ENCODE measurements around the gene GGT5.
"Not testable (repeated sequence)": the region's sequence is repeated elsewhere in the genome, so short reads cannot be mapped to it uniquely, and the experiment has no call there.

Gene GGT5, protein sequence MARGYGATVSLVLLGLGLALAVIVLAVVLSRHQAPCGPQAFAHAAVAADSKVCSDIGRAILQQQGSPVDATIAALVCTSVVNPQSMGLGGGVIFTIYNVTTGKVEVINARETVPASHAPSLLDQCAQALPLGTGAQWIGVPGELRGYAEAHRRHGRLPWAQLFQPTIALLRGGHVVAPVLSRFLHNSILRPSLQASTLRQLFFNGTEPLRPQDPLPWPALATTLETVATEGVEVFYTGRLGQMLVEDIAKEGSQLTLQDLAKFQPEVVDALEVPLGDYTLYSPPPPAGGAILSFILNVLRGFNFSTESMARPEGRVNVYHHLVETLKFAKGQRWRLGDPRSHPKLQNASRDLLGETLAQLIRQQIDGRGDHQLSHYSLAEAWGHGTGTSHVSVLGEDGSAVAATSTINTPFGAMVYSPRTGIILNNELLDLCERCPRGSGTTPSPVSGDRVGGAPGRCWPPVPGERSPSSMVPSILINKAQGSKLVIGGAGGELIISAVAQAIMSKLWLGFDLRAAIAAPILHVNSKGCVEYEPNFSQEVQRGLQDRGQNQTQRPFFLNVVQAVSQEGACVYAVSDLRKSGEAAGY

DNA sequence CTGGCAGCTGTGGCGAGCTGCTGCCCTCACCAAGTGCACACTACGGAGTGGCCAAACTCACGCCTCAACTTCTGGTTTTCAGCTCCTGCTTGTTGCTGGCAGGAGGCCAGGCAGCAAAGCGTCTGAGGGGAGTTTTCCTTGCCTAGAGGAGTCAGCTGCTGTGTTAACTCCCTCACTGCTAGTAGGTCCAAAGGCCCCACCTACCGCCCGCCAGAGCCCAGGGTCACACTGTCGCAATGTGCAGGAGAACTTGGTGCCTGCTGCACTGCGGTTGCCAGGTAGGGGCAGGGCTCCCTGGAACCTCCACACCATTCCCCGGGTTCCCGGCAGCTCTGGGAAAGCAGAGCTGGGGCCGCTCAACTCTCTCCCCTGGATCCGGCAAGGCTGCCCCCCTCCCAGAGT lies at the start of gene GGT5:
GGT5 (minus strand) TSS at position 53 of the 402 bp plus-strand sequence. CDS start 357 bp downstream, outside the sequence.
- DNase-seq (ENCODE audit: low spot score): not testable (repeated sequence)

DNA sequence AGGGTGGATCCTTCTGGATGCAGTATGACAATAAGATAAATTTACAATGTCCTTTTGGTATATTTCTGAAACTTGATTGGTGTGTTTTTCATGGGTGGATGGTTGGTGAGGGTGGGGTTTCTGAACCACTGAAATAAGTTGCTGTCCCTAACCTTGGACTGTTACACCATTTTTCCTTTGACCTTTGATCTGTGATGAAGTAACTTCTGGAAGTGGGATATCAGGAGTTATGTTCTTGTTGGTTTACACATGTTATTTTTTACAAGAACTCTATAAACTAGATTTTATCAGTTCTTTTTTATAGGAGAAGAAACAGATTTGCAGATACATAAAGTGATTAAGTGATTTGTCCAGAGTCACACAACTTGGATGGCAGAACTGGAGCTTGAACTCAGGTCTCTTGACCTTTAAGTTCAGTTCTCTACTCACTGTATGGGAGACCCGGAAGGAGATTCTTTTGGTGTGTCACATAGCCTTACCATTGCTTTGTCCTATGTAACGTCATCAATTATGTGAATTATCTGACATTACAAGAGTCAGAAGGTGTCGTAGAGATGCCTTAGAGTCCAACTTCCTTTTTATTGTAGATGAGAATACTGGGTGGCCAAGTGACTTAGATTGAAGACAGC lies 47.4 kb upstream of the GGT5 start:
- not testable (repeated sequence) for DNase-seq (ENCODE audit: low spot score)

DNA sequence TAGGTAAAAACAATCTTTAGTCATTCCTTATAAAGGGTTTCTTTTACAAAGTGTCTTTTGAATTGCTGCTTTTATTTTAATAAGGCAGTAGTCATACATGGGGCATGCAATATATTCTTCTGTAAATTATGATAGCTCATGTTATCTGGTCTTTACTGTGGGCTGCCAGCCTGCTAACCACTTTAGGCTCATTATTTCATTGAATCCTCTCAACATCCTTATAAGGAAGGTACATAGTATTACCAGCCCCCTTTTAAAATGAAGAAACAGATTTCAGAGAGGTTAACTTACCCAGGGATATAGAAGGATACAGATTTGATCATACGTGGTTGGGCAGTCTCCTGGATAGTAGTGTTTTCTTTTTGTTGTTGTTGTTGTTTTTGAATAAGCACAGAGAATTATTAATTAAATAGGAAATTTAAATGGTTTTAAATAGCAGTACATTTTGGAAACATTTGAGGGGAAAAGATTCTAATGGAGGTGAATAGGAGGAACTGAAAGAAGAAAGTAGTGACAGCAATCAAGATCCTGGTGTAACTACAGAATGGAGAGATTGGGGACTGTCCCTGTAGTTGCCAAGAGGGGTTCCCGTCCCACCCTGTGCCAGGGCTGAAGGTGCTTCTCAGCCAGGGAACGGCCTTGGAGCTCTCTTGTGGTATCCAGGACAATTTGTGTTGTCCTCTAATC lies 46.8 kb upstream of the GGT5 start:
- DNase-seq (ENCODE audit: low spot score): no peak

DNA sequence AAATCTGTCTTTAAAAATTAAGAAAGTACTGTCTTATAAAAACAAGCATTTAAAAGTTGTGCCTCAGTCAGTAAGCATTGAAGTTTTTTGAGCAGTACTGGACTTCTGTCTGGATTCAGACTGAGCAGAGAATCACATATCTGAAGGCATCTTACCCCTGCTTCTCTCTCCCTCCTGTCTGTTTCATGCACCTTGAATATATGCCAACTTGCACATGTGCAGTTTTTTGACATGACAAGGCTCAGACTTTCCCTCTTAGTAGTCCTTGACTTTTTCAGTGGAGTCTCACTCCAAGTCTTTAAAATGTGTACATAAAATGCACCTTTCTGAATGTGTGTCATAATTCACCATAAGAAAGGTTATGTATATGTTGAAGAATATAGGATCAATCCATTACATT lies 45.6 kb upstream of the GGT5 start:
- DNase-seq (ENCODE audit: low spot score): no peak

DNA sequence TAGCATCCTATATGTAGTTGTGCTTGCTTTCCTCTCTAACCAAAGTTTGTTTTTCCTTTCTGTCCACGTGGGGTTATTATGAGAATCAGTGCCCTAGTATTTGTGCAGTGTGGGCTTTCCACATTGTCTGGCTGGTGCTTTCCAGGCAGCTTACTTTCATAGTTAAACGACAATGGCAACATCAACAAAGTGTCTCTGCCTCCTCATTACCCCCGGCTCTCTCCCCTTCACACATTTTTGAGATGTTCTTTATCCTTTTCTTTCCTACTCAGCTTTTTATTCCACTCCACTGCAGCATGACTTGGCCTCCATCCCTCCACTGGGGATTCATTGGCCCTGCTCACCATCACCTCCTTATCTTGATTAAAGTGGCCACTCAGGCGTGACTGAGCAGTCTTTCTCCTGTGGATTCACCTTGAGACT lies 44.9 kb upstream of the GGT5 start:
- no peak for DNase-seq (ENCODE audit: low spot score)

DNA sequence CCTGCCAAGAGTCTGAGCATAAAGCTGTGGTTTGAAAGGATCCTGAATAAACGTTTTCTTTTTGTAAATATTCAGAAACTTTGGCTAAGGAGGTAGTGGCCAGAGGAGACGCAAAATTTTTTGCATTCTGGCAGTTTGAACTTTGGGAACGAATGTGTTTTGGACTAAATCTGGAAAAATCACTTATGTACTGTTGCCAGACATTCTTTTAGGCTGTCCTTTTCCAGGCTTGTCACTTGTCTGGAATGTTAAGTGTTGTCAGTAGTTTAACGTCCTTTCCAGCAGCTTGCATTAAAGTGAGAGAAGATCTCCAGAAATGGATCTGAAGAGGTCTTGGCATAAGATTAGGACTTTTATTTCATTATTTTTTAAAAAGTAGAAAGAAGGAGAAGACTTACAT lies 44.2 kb upstream of the GGT5 start:
- DNase-seq (ENCODE audit: low spot score): no peak

DNA sequence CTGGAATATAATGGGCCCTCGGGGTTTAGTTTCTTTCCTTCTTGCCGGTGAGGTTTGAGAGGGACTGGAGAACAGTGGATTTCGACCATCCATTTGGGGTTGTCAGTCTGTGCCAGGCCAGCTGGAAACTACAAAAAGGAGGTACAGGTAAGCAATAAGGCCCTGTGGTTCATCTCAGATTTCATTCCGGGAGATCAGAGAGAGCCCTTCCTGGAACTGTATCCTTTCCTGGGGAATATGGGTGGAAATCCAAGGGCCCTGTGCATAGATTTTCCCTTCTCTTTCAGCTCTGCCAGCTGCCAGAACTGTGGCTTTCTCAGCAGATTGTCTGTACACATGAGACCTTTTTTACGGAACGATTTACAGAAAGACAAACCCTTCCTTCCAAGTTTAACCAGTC lies 42.9 kb upstream of the GGT5 start:
- DNase-seq (ENCODE audit: low spot score): not testable (repeated sequence)

DNA sequence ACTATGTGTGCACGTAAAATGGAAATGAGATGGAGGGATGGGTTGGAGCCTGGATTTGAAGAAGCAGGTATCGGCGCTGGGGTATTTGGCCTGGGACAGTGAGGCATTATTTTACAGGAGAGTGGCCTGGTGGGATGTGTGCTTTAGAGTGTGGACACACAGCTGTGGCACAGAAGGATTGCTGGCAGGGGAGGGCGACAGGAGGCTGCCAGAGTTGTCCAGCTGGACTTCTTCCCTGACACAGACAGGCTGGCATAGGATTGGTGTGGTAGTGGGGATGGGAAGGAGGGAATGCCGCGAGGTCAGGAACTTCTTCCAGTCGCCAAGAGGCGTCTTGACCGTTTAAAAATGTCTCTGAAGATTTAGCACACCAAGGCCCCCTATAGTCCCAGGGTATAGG lies 42.3 kb upstream of the GGT5 start:
- not testable (repeated sequence) for DNase-seq (ENCODE audit: low spot score)

DNA sequence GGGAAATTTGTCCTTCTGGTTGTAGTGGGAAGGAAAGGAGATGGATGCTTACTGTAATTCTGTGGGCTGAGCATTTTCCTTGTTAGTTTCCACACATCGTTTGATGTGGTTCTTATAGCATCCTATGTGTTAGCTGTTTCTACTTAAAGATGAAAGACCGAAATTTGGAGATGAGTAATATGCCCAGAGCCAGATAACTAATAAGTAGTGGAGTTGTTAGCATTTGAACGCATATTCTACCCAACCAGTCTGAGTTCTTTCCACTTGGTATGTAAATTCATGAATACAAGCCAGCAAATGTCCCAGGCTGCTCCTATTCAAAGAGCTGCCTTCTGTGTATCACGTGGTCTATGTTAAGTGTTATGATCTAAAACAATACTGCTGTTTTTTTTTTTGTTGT lies 40.4 kb upstream of the GGT5 start:
- no peak for DNase-seq (ENCODE audit: low spot score)

DNA sequence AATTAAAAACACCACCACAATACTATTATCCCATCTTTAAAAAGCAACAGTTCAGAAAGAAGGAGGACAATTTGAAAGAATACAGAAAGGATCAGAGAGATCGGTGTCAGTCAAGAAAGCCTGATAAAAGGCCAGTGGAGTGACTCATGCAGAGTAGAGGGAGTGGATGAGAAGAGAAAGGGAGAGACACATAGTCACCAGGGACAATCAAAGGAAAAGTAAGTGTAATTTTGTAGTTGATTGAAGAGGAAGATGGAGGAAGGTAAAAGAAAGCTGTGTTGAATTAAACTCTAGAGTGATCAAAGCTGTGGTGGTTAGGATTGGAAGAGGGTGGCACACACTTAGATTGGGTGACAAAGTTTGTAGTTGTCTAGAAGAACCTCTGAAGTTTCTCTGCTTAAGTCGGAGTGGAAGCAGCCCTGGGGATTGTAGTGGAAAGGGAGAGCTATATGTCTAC lies 39.9 kb upstream of the GGT5 start:
- no peak for DNase-seq (ENCODE audit: low spot score)

DNA sequence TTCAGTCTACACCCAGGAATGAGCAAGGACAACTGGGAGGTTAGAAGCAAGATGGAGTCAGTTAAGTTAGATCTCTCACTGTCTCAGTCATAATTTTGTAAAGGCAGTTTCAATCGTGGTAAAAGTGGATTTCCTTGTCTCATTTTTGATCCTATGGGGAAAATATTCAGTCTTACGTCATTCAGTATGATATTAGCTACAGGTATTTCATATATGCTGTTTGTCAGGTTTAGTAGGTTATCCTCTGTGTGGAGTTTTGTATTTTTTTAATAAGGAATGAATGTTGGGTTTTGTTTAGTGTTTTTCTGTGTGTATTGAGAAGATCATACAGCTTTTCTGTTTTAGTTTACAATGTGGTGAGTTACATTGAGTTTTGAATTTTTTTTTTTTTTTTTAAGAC lies 37.5 kb upstream of the GGT5 start:
- no peak for DNase-seq (ENCODE audit: low spot score)

DNA sequence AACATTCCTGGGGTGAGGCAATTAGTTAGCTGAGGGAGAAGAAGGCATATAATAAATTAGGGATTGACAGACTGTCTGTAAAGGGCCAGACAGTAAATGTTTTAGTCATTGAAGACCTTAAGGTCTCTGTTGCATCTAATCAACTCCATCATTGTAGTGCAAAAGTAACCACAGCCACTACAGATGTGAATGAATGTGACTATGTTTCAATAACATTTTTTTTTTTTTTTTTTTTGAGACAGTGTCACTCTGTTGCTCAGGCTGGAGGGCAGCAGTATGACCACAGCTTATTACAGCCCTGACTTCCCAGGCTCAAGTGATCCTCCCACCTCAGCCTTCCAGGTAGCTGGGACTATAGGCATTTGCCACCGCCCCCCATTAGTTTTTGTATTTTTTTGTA lies 35.5 kb upstream of the GGT5 start:
- not testable (repeated sequence) for DNase-seq (ENCODE audit: low spot score)

DNA sequence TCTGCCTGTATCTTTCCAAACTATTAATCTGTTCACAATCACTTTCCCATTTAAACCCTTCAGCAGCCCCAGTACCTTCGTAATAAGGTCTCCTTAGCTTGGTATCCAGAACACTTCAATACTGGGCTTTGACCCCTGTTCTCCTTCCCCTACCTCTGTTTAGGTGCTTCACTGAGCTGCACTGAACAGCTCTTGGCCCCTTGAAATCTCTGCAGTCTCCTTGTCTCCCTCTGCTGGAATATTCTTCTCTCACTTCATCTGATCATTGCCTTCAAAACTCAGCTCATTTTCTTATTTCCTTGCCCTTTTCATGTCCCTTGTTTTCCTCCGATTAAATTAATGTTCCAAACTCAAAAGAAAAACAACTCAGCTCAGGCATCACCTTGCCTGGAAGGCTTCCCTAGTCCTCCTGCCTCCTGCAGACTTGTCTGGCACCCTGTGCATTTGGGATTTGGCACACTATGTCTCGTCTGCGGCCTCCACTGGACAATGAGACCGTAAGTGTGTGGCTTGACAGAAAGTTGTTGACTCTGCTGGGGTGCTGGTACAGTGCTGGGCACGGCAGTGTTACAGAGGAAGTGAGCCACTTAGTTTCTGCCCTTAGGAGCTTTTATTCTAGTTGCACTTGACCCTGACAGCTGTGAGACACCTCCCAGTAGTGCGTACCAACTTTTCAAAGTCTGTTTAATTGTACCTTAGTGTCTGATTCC lies 30.0 kb upstream of the GGT5 start:
- not testable (repeated sequence) for DNase-seq (ENCODE audit: low spot score)

DNA sequence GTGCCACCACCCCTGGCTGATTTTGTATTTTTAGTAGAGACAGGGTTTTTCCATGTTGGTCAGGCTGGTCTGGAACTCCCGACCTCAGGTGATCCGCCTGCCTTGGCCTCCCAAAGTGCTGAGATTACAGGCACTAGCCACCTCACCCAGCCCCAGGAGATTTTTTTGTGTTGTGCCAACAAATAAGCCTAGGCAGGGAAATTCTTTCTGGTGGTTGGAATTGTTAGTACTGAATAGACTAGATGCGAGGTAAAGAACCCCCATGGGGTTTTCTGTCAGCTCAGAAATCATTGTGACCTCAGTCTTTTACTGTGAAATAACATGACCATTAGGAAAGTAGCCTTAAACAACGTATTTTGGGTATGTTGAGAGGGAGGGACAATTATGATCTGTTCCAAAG lies 29.0 kb upstream of the GGT5 start:
- not testable (repeated sequence) for DNase-seq (ENCODE audit: low spot score)

DNA sequence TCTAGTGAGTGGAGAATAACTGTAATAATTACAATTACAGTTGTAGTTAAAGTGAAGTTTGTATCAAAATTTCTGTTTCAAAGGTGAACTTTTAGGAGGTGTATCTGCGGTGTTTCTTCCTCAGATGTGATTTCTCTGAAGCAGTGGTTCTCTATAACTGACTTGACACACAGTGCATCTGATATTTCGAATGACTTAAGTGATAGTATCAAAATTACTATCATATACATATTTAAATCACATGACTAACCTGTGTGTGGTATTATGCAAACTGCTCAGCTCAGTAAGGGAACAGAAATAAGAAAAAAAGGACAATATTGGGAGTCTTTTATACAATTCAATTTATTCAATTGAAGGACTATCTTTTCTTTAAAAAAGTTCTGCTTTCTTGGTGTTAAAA lies 28.1 kb upstream of the GGT5 start:
- not testable (repeated sequence) for DNase-seq (ENCODE audit: low spot score)

DNA sequence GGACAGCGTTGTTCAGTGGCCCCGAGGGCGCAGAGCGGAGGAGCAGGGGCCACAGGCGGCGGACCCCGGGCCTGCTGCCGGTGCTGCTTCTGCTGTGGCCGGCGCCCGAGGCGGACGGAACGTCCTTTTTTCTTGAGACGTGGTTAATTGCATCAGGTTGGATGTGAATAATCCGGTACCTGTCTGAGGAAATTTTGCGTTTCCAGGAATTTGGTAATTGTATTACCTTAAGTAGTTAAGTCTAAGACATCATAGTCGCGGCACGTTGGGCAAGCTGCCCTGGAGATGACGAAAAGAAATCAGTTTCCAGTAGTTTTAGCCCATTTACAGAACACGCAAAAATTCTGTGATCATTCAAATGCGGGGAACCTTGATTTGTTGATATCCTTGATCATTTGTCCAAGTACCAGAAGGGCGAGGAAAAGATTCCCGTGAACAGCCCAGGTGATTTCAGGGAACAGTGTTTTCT lies 26.5 kb upstream of the GGT5 start:
- no peak for DNase-seq (ENCODE audit: low spot score)

DNA sequence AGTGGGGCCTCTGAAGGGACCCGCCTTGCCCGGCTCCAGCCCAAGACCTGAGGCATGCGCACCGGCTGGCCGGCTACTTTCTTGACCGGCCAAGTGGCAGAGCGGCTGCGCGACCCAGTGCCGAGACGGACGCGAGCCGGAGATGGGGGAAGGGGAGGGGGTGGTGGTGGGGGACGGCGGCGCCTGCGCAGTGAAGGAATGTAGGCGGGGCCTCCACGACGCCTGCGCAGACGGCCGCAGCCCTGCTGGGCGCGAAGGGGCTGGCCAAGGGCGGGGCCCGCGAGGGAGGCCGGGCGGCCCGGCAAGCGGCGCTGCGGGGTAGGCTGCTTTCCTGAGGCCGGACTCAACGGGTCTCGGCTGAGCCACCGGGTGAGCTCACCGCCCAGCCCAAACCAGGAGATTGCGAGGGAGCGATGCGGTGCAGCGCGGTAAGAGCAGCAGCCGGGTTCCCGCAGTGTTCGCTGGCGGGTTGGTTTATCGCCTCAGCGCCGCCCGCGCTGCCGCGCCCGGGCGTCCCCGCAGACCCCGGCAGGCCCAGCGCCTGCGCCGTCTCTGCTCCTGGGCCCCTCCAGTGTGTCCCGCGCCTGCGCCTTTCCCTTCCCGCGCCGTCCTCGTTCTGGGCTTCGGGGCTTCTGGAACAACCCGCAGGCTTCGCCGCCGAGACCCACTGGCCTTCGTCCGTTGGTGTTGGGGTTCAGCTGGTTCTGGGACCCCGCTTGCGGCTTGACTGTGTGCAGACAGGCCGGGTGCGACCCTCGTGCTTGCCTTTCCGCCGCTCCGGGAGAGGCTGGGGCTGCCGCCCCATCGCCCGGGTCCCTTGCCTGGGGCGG lies 25.9 kb upstream of the GGT5 start, which contains the start of gene SPECC1L:
SPECC1L (plus strand) TSS at position 276 of the 830 bp plus-strand sequence. CDS start 31,401 bp downstream, outside the sequence.
- peak; percentile 98 for DNase-seq (ENCODE audit: low spot score)

DNA sequence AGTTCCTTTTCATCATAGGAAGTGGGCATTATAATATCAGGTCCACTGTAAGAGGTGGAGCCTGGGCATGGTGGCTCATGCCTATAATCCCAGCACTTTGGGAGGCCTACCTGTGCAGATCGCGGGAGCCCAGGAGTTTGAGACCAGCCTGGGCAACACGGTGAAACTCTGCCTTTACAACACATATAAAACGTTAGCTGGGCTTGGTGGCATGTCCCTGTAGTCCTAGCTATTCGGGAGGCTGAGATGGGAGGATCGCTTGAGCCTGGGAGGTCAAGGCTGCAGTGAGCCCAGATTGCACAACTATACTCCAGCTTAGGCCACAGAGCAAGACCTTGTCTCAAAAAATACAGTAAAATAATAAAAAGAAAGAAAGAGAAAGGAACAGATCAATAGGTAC lies 21.6 kb upstream of the GGT5 start:
- DNase-seq (ENCODE audit: low spot score): not testable (repeated sequence)

DNA sequence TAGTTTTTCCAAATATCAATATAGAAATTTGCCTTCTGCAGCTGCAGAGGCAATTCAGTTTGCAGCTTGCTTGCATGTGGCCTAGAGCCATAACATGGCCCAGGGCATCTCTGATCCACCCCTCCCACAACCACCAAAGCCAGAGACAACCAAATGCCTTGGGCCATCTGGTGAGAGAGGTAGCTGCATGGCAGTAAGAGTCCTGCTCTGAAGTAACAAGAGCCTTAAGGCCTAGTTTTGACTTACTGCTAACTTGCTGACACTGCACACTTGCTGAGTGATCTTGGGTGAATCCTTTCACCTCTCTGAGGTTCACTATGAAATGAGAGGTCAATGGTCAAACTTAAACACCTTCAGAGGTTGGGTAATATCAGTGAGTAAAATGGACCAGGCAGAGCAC lies 20.9 kb upstream of the GGT5 start:
- DNase-seq (ENCODE audit: low spot score): no peak

DNA sequence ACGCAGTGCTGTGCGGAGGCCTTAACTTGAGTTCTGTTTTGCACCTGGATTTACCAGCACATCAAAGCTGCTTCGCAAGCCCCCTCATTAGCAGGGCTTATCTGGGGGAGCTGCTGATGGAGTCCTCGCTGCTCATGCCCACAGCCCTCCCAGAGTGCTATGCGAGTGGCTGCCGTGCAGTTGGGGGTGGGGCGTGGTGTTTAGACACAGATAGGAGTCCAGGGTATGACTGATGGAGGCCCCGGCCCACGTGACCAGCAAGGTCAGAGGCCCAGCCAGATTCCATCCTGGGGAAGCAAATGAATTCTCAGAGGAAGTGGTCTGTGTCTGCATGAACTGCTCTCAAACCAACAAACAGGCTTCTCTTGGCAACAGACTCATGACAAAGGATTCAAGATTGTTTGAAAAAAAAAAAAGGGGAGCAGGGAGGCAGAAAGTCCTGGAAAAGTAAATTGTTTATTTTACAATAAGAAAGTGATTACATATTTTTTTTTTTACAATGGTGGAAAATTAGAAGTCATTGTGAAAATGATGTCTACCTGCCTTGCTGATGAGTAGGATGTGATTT lies 19.5 kb upstream of the GGT5 start:
- not testable (repeated sequence) for DNase-seq (ENCODE audit: low spot score)
